Testis (tissue), 3 donors: ENCODE data around the gene INSC. TPM values are rescaled to one million over a fixed set of nuclear protein-coding genes. Genes with fewer than 3 reads are reported as not detected.

Experiments
- DNase-seq: peaks from one replicate; pipeline ENCODE4 v3.0.0-alpha.2; 2019
- H3K27ac ChIP-seq, 2 donors: fragments of 200-600 bp; sonication (generic); one replicate each; pipeline ENCODE4 v1.5.1; 2019
- H3K27me3 ChIP-seq: fragments of 200-600 bp; sonication (generic); one replicate; pipeline ENCODE4 v1.5.1; 2019
- H3K36me3 ChIP-seq: fragments of 200-600 bp; sonication (generic); one replicate; pipeline ENCODE4 v1.5.1; 2017; ENCODE audit warnings: low read depth; ENCODE audit errors: missing control alignments
- H3K4me1 ChIP-seq: fragments of 200-600 bp; sonication (generic); one replicate; pipeline ENCODE4 v1.5.1; 2019
- H3K4me3 ChIP-seq, 2 donors: fragments of 200-600 bp; sonication (generic); one replicate each; pipeline ENCODE4 v1.5.1; 2017 to 2019
- H3K9me3 ChIP-seq: fragments of 200-600 bp; sonication (generic); one replicate; pipeline ENCODE4 v1.5.1; 2017
- CTCF ChIP-seq, 3 experiments: fragments of 450-650 bp in 2 of 3; fragments of 200-600 bp in 1 of 3; sonication (generic) in 1 of 3; IDR thresholded peaks; one replicate each; pipeline ENCODE4 v1.5.1; 2016 to 2019; ENCODE audit warnings: antibody characterized with exemption in 3 of 3, mild to moderate bottlenecking in 2 of 3, moderate library complexity in 1 of 3
- POLR2A ChIP-seq: fragments of 450-650 bp; IDR thresholded peaks from one replicate; pipeline ENCODE4 v1.6.1; 2017; ENCODE audit warnings: antibody characterized with exemption, mild to moderate bottlenecking, moderate library complexity
- WGBS, 2 donors: methylation state at CpG; one replicate each; pipeline ENCODE4 v1.1.5; 2018; 5-methylcytosine and 5-hydroxymethylcytosine counted together
- intact Hi-C: fragments of 100-400 bp; cut with DNase I; formaldehyde crosslinking; loops from one replicate; pipeline ENCODE4 v1.15.1; 2023; ENCODE audit warnings: low total_unique reads
- polyA plus RNA-seq: library from polyadenylated mRNA; stranded (reverse); fragments of 350-450 nt; fragmentation: Illumina TruSeq; extraction: RNeasy Lipid Tissue Mini Kit (QIAGEN cat#74804); gene quantifications from one replicate; pipeline ENCODE4 v1.2.3, GENCODE V29; 2014; ENCODE audit warnings: low read depth, low replicate concordance; ENCODE audit not compliant: insufficient read depth
- total RNA-seq, 2 donors: library from RNA; depleted of rRNA; stranded (reverse); fragments of >200 nt; gene quantifications; one replicate each; pipeline ENCODE4 v1.2.3, GENCODE V29; 2016

Gene INSC
- total and polyA plus RNA-seq, 3 donors from 2014 or later = 2.2 to 2.5 (median 2.2) TPM

GRCh38 chr11:15295695-15296094 is 181.0 kb downstream of the INSC start:
- Histone ChIP-seq H3K4me1 (no peaks in the 10 kb centered on the region), H3K27me3 (no peaks in the 10 kb centered on the region), H3K36me3 (no peaks in the 10 kb centered on the region), H3K9me3 (no peaks in the 10 kb centered on the region), H3K27ac (no peak overlapping the region), H3K4me3 (no peak overlapping the region)
- no peak for DNase-seq
- intact Hi-C loops = no loop called here
- WGBS, 2 donors = 8 to 47% methylated on average over 1 of the region's 1 CpG
- TF ChIP-seq CTCF (IDR thresholded peaks at IDR 0.05) (no peak), POLR2A (no peak)

Other genes starting within 250 kb of the INSC start
- 10 to 100 TPM; 34.8 to 54.3 TPM for gene CYP2R1, start 222.7 kb upstream of the INSC start, total RNA-seq
- gene CYP2R1, start 222.7 kb upstream of the INSC start, polyA plus RNA-seq = 50.8 TPM
- gene CALCA, start 142.6 kb upstream of the INSC start, total RNA-seq = not detected
- gene CALCA, start 142.6 kb upstream of the INSC start, polyA plus RNA-seq = not detected
- 1 to 10 TPM; 1.2 to 1.7 TPM for gene CALCB, start 41.3 kb upstream of the INSC start, total RNA-seq
- gene CALCB, start 41.3 kb upstream of the INSC start, polyA plus RNA-seq = 0.50 TPM